PC-3 (cell line): Measurements from ENCODE around the gene NAA10. TPM values are rescaled to one million over a fixed set of nuclear protein-coding genes. Genes with fewer than 3 reads are reported as not detected.

Source experiments
- ATAC-seq: fragments of 200-7000 bp; cut with Tn5 transposase; 2 replicates; pipeline ENCODE4 v1.9.1; 2020; ENCODE audit warnings: mild to moderate bottlenecking, moderate library complexity
- BruUV-seq: library from RNA; stranded (reverse); fragments of 400-500 nt; replicated peaks from 2 replicates; lab custom pipeline; 2021; lab: Mats Ljungman, UMichigan
- CTCF ChIA-PET: fragments of 300-600 bp; sonication (Branson Sonifier 250); formaldehyde crosslinking; loops from one replicate; lab custom pipeline; 2022; ENCODE audit warnings: antibody characterized with exemption; lab: Charles Lee
- POLR2A ChIA-PET: fragments of 300-600 bp; sonication (Branson Sonifier 250); formaldehyde crosslinking; loops from one replicate; lab custom pipeline; 2022; ENCODE audit warnings: antibody characterized with exemption; ENCODE audit not compliant: unreplicated experiment; lab: Charles Lee
- DNase-seq: peaks from one replicate; pipeline ENCODE4 v3.0.0-alpha.2; 2015
- H2AFZ ChIP-seq: fragments of 300-600 bp; sonication (generic); 2 replicates; pipeline ENCODE4 v1.6.0; 2016; ENCODE audit warnings: antibody characterized with exemption, low read length
- H3F3A ChIP-seq: fragments of 300-600 bp; sonication (generic); one replicate; pipeline ENCODE4 v1.6.0; 2017; ENCODE audit warnings: antibody characterized with exemption, low read length, control low read depth, mild to moderate bottlenecking; ENCODE audit not compliant: unreplicated experiment
- H3K27ac ChIP-seq: fragments of 300-600 bp; sonication (generic); 2 replicates; pipeline ENCODE4 v1.5.1; 2016; ENCODE audit warnings: mild to moderate bottlenecking, low read length
- H3K27me3 ChIP-seq: fragments of 300-600 bp; sonication (generic); 2 replicates; pipeline ENCODE4 v1.6.1; 2016; ENCODE audit warnings: low read length, mixed read lengths
- H3K36me3 ChIP-seq: fragments of 300-600 bp; sonication (generic); 2 replicates; pipeline ENCODE4 v1.6.1; 2016; ENCODE audit warnings: low read depth, mixed run types, low read length, mixed read lengths
- H3K4me1 ChIP-seq: fragments of 300-600 bp; sonication (generic); 2 replicates; pipeline ENCODE4 v1.5.1; 2016; ENCODE audit warnings: low read length; ENCODE audit not compliant: insufficient read depth
- H3K4me2 ChIP-seq: fragments of 300-600 bp; sonication (generic); 2 replicates; pipeline ENCODE4 v1.6.0; 2016; ENCODE audit warnings: low read length
- H3K4me3 ChIP-seq: fragments of 300-600 bp; sonication (generic); 2 replicates; pipeline ENCODE4 v1.5.1; 2016; ENCODE audit warnings: mild to moderate bottlenecking, low read length, mixed read lengths
- H3K79me2 ChIP-seq: fragments of 300-600 bp; sonication (generic); 2 replicates; pipeline ENCODE4 v1.6.1; 2017; ENCODE audit warnings: low read length, mixed read lengths
- H3K9ac ChIP-seq: fragments of 300-600 bp; sonication (generic); 2 replicates; pipeline ENCODE4 v1.6.0; 2016; ENCODE audit warnings: mild to moderate bottlenecking, low read length
- H3K9me2 ChIP-seq: fragments of 300-600 bp; sonication (generic); replicated peaks from 2 replicates; pipeline ENCODE4 v1.6.1; 2016; ENCODE audit warnings: mixed run types, low read length, mixed read lengths
- H3K9me3 ChIP-seq: fragments of 300-600 bp; sonication (generic); 2 replicates; pipeline ENCODE4 v1.6.1; 2016; ENCODE audit warnings: low read length, mixed read lengths
- H4K20me1 ChIP-seq: fragments of 300-600 bp; sonication (generic); 2 replicates; pipeline ENCODE4 v1.6.1; 2016; ENCODE audit warnings: low read length, mixed read lengths
- CTCF ChIP-seq: fragments of 300-600 bp; sonication (generic); conservative IDR thresholded peaks from 2 replicates; pipeline ENCODE4 v1.5.1; 2017; ENCODE audit warnings: antibody characterized with exemption, low read depth, mild to moderate bottlenecking, low read length
- EZH2 ChIP-seq: fragments of 300-600 bp; sonication (generic); IDR thresholded peaks from one replicate; pipeline ENCODE4 v1.6.1; 2017; ENCODE audit warnings: antibody characterized with exemption, mild to moderate bottlenecking, low read length; ENCODE audit not compliant: unreplicated experiment
- EZH2phosphoT487 ChIP-seq: fragments of 300-600 bp; sonication (generic); IDR thresholded peaks from 2 replicates; pipeline ENCODE4 v1.6.1; 2018; ENCODE audit warnings: mild to moderate bottlenecking, antibody characterized with exemption, low read length, borderline replicate concordance
- intact Hi-C: fragments of 100-400 bp; cut with micrococcal nuclease; formaldehyde crosslinking; loops from 2 replicates; pipeline ENCODE4 v1.9.0; 2023
- total RNA-seq: library from RNA; depleted of rRNA; stranded (reverse); fragments of >200 nt; gene quantifications from 2 replicates; pipeline ENCODE4 v1.2.3, GENCODE V29; 2014

The NAA10 gene
- total RNA-seq, 1 experiment from 2014 or later = 172 TPM

GRCh38 chrX:153932220-153932915, 2.5 kb downstream of the NAA10 start:
- no peak overlapping the region for H3K9ac ChIP-seq
- no peaks in the 10 kb centered on the region for H4K20me1 ChIP-seq
- H3K9me2 ChIP-seq = no peaks in the 10 kb centered on the region
- no peaks in the 10 kb centered on the region for H3F3A ChIP-seq
- BruUV-seq = no TSS peak
- H3K4me3 ChIP-seq = no peak overlapping the region
- intact Hi-C loops = no loop called here
- ChIA-PET POLR2A (no interaction called here), CTCF (no interaction called here)
- TF ChIP-seq EZH2phosphoT487 (no peak), CTCF (no peak), EZH2 (no peak)
- H3K27me3 ChIP-seq = no peaks in the 10 kb centered on the region
- H2AFZ ChIP-seq = no peak overlapping the region
- H3K79me2 ChIP-seq = peaks cover 32% of the 10 kb centered on the region
- H3K4me1 ChIP-seq = peaks cover 17% of the 10 kb centered on the region
- no peak overlapping the region for H3K4me2 ChIP-seq
- no peaks in the 10 kb centered on the region for H3K9me3 ChIP-seq
- H3K27ac ChIP-seq = no peak overlapping the region
- ATAC-seq (no peak), DNase-seq (no peak)
- peaks cover 11% of the 10 kb centered on the region for H3K36me3 ChIP-seq

- Histone ChIP-seq H4K20me1 (no peaks in the 10 kb centered on the region), H3K79me2 (peaks cover 32% of the 10 kb centered on the region), H3K27ac (no peak overlapping the region), H3K36me3 (peaks cover 11% of the 10 kb centered on the region), H3K9ac (no peak overlapping the region), H3K4me1 (peaks cover 24% of the 10 kb centered on the region), H3K9me2 (no peaks in the 10 kb centered on the region), H3K27me3 (no peaks in the 10 kb centered on the region), H2AFZ (no peak overlapping the region), H3K9me3 (no peaks in the 10 kb centered on the region), H3K4me2 (no peak overlapping the region), H3F3A (no peaks in the 10 kb centered on the region), H3K4me3 (no peak overlapping the region)
- DNase-seq = no peak
- ATAC-seq = no peak
- BruUV-seq = no TSS peak
- TF ChIP-seq EZH2phosphoT487 = no peak
- TF ChIP-seq CTCF = no peak
- POLR2A ChIA-PET = no interaction called here
- intact Hi-C loops = no loop called here
- CTCF ChIA-PET = no interaction called here
Observed at GRCh38 chrX:153931748-153932147, 3.1 kb downstream of the NAA10 start.

GRCh38 chrX:153931151-153931550, 3.7 kb downstream of the NAA10 start:
- Histone ChIP-seq H3K4me1 (peaks cover 26% of the 10 kb centered on the region), H3K9me3 (no peaks in the 10 kb centered on the region), H3K79me2 (peaks cover 32% of the 10 kb centered on the region), H3F3A (no peaks in the 10 kb centered on the region), H3K9me2 (no peaks in the 10 kb centered on the region), H2AFZ (no peak overlapping the region), H3K4me3 (no peak overlapping the region), H3K9ac (no peak overlapping the region), H3K27me3 (no peaks in the 10 kb centered on the region), H4K20me1 (no peaks in the 10 kb centered on the region), H3K36me3 (peaks cover 11% of the 10 kb centered on the region), H3K4me2 (no peak overlapping the region), H3K27ac (no peak overlapping the region)
- BruUV-seq = no TSS peak
- TF ChIP-seq EZH2 (no peak), EZH2phosphoT487 (no peak), CTCF (no peak)
- POLR2A ChIA-PET = no interaction called here
- no peak for ATAC-seq
- intact Hi-C loops = no loop called here
- CTCF ChIA-PET = no interaction called here
- no peak for DNase-seq
